GM18867 (cell line): ENCODE measurements around the gene TAF9.
"Not testable (repeated sequence)": the region's sequence is repeated elsewhere in the genome, so short reads cannot be mapped to it uniquely, and the experiment has no call there.

ENCODE experiments used
- ATAC-seq: cut with Tn5 transposase; IDR thresholded peaks from one replicate; pipeline ENCODE4 v1.9.1; 2021; ENCODE audit warnings: mild to moderate bottlenecking, moderate library complexity; ENCODE audit not compliant: unreplicated experiment

TAF9 gene

GRCh38 chr5:69341520-69342161 lies 27.7 kb downstream of the TAF9 start:
- no peak for ATAC-seq

DNA sequence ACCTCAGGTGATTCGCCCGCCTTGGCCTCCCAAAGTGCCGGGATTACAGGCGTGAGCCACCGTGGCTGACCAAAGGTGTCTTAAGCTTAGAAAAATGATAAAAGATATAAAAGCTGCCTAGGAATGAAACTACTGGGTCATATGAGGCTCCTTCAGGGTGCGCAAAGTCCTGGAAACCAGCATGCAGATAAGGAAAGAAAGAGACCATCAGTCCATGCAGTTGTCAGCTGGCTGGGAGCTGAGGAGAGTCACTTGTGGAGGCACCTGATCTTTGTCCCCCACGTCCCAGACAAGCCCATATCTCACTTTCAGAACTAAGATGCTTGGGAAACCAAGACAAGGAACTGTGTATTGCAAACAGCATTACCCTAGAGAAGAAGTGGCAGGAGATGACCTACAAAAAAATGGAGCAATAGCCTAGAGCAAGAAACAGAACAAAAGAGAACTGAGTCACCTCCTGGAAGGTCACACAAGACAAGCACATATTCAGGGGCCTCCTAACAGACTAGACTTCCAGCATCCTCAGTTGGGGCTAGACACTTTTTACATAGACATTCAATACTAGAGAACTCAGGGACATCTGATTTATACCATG lies 33.9 kb downstream of the TAF9 start:
- ATAC-seq = no peak

DNA sequence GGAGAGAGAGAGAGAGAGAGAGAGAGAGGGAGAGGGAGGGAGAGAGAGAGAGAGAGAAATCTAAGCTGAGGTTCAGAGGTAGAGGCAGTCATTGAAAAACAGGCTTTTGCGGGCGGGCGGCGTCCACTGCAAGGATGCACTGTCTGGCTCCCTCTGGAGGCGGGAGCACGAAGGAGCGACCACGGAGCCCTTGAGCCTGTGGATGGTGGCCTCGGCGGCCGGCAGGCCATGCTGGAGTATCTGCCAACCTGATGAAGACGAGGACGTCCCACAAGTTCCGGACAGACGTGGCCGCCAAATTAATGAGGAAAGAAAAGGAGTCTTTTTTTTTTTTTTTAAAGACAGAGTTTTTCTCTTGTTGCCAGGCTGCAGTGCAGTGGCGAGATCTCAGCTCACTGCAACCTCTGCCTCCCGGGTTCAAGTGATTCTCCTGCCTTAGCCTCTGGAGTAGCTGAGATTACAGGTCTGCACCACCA lies 34.5 kb downstream of the TAF9 start:
- no peak for ATAC-seq

DNA sequence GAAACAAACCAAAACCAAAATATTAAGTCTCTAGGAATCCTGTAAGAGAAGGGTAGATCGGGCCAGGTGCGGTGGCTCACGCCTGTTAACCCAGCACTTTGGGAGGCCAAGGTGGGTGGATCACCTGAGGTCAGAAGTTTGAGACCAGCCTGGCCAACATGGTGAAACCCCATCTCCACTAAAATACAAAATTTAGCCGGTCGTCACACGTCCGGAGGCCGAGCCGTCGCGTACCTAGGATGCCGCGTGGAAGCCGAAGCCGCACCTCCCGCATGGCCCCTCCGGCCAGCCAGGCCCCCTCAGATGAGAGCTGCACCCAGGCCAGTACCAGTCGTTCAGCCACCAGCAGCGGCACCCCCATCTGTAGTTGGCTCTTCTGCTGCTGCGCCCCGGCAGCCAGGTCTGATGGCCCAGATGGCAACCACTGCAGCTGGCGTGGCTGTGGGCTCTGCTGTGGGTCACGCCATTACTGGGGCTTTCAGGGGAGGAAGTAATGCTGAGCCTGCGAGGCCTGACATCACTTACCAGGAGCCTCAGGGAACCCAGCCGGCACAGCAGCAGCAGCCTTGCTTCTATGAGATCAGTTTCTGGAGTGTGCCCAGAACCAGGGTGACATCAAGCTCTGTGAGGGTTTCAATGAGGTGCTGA lies 35.5 kb downstream of the TAF9 start:
- ATAC-seq = not testable (repeated sequence)

- no peak for ATAC-seq
Measured at GRCh38 chr5:69331528-69332445, 37.5 kb downstream of the TAF9 start.

DNA sequence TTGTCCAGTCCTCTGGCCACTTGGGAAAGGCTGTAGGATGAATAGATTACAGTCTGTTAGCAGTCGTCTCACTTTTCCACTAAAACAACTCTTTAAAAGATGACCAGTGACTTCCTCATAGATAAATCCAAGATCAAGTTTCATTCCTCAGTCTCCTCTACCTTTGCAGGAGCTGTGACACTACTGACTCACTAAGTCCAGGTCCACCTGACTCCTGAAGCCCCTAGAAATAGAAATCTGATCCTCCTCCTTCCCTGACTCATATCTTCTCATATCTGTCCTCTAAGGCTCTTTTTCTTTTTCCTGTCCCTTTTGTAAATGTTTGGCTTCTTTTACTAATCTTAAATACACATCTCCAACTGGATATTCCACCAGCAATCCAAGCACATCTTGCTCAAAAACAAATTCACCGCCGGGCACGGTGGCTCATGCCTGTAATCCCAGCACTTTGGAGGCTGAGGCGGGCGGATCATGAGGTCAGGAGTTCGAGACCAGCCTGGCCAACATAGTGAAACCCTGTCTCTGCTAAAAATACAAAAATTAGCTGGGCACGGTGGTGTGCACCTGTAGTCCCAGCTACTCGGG lies 39.3 kb downstream of the TAF9 start:
- no peak for ATAC-seq

DNA sequence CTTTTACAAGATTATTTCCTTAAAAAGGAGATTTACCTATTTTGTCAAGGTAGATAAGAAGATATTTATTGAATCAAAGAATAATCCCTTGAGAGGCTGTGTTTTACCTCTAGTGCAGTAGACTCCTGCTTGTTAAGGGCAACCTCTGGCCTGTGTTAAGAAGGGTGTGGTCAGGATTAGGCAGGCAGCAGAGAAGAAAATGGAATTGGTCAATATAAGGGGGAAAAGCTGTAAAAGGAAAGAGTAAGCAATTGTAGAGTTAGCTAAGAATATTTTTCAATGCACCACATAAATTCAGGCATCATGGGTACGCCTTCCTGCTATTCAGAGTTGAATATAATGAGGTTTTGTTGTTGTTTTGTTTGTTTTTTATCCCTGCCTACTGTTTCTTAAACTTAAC lies 43.0 kb downstream of the TAF9 start:
- ATAC-seq = no peak

- ATAC-seq = no peak
Measured at GRCh38 chr5:69317391-69317790, 51.9 kb downstream of the TAF9 start.

DNA sequence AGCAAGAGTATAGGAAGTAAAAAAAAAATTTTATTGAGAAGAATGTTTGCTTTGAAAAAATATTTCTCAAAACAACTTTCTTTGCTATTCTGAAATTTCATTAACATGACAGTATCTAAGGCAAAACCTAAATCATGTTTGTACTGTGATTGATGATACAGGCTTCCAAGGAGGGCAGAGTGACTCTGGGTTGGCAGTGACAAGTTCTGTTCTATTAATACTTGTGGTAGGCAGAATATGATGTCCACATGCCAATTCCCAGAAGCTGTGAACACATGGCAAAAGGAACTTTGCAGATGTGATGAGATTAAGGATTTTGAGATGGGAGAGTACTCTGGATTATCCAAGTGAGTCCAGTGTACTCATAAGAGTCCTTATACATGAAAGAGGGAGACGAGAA lies 53.3 kb downstream of the TAF9 start:
- no peak for ATAC-seq
